Raji (cell line): ENCODE measurements around the gene PKP3.

Experiments
- POLR2A ChIP-seq: IDR thresholded peaks from 2 replicates; pipeline ENCODE4 v1.6.1; 2011; ENCODE audit warnings: low read depth, low read length, control low read depth; ENCODE audit not compliant: insufficient read depth

Gene PKP3

GRCh38 chr11:394034-394857, at the start of gene PKP3:
PKP3 (plus strand) TSS chr11:394209; CDS start chr11:394293, 84 bp downstream.
- no peak for TF ChIP-seq POLR2A

GRCh38 chr11:344836-345578, 49.0 kb upstream of the PKP3 start:
- no peak for TF ChIP-seq POLR2A

- TF ChIP-seq POLR2A = no peak
Observed at GRCh38 chr11:346529-346928, 47.5 kb upstream of the PKP3 start.

- TF ChIP-seq POLR2A = no peak
Observed at GRCh38 chr11:350723-351255, 43.2 kb upstream of the PKP3 start.

- TF ChIP-seq POLR2A = no peak
Observed at GRCh38 chr11:351411-351810, 42.6 kb upstream of the PKP3 start.

GRCh38 chr11:352456-353031, 41.5 kb upstream of the PKP3 start:
- no peak for TF ChIP-seq POLR2A

- TF ChIP-seq POLR2A = no peak
Observed at GRCh38 chr11:353179-353873, 40.7 kb upstream of the PKP3 start.

- TF ChIP-seq POLR2A = no peak
Observed at GRCh38 chr11:355581-356458, 38.2 kb upstream of the PKP3 start.

GRCh38 chr11:356610-357009, 37.4 kb upstream of the PKP3 start:
- TF ChIP-seq POLR2A = no peak

- TF ChIP-seq POLR2A = no peak
Observed at GRCh38 chr11:357582-357981, 36.4 kb upstream of the PKP3 start.

GRCh38 chr11:358129-358800, 35.7 kb upstream of the PKP3 start:
- no peak for TF ChIP-seq POLR2A

GRCh38 chr11:359181-359714, 34.8 kb upstream of the PKP3 start:
- TF ChIP-seq POLR2A = no peak
